HCT116 (cell line): Measurements from ENCODE around the gene C15orf39. TPM values are rescaled to one million over a fixed set of nuclear protein-coding genes. Genes with fewer than 3 reads are reported as not detected.

Experiments used
- ATAC-seq: fragments of 200-7000 bp; cut with Tn5 transposase; 2 replicates; pipeline ENCODE4 v1.9.1; 2020; ENCODE audit warnings: mild to moderate bottlenecking, moderate library complexity
- BruUV-seq: library from RNA; stranded (reverse); fragments of 400-500 nt; replicated peaks from 2 replicates; lab custom pipeline; 2021; lab: Mats Ljungman, UMichigan
- CTCF ChIA-PET: fragments of 300-600 bp; sonication (Branson Sonifier 250); formaldehyde crosslinking; loops from one replicate; lab custom pipeline; 2021; ENCODE audit warnings: antibody characterized with exemption; lab: Charles Lee
- POLR2A ChIA-PET: fragments of 300-600, 350-600 bp; sonication (Branson Sonifier 250); formaldehyde crosslinking; loops from one replicate; lab custom pipeline; 2021; ENCODE audit warnings: antibody characterized with exemption; lab: Charles Lee
- RAD21 ChIA-PET, 2 experiments: fragments of 300-600 bp; sonication (Branson Sonifier 250); formaldehyde crosslinking; loops; one replicate each; lab custom pipeline; 2023; ENCODE audit warnings: low total read pairs in 2 of 2; ENCODE audit not compliant: uncharacterized antibody in 2 of 2, unreplicated experiment in 2 of 2, low non-redundant PET in 1 of 2; lab: Charles Lee
- DNase-seq: peaks from one replicate; pipeline ENCODE4 v3.0.0-alpha.2; 2010; ENCODE audit warnings: low read depth, low spot score
- H2AFZ ChIP-seq: fragments of 200-600 bp; shearing (Covaris generic), sonication (generic); 2 replicates; pipeline ENCODE4 v1.6.1; 2017; ENCODE audit warnings: low read depth, mixed run types, mixed read lengths, antibody characterized with exemption, low read length; ENCODE audit not compliant: poor library complexity, severe bottlenecking
- H3K27ac ChIP-seq: 2 replicates; pipeline ENCODE4 v1.5.1; 2012; ENCODE audit warnings: low read depth, low read length
- H3K27me3 ChIP-seq: fragments of 200-600 bp; sonication (generic); 2 replicates; pipeline ENCODE4 v1.6.1; 2016; ENCODE audit warnings: mixed run types, low read length, mixed read lengths; ENCODE audit not compliant: insufficient read depth
- H3K36me3 ChIP-seq, 2 experiments: fragments of 200-500 bp in 1 of 2; fragments of 200-600 bp in 1 of 2; sonication (Bioruptor generic) in 1 of 2; sonication (generic) in 1 of 2; 2 replicates each; pipeline versions ENCODE4 v1.5.1 to v1.6.1; 2014 to 2016; ENCODE audit warnings: low read length in 2 of 2, inconsistent platforms in 1 of 2, mixed read lengths in 1 of 2, mixed run types in 1 of 2; ENCODE audit not compliant: insufficient read depth in 2 of 2, control insufficient read depth in 1 of 2
- H3K4me1 ChIP-seq, 2 experiments: fragments of 200-600 bp in 1 of 2; sonication (generic) in 1 of 2; 2 replicates each; pipeline versions ENCODE4 v1.5.1 to v1.6.1; 2012 to 2017; ENCODE audit warnings: low read length in 2 of 2, inconsistent platforms in 1 of 2, mild to moderate bottlenecking in 1 of 2, mixed read lengths in 1 of 2, mixed run types in 1 of 2, moderate library complexity in 1 of 2; ENCODE audit not compliant: insufficient read depth in 2 of 2, control insufficient read depth in 1 of 2
- H3K4me2 ChIP-seq: fragments of 200-600 bp; sonication (generic); 2 replicates; pipeline ENCODE4 v1.6.1; 2017; ENCODE audit warnings: mixed run types, low read length, mixed read lengths
- H3K4me3 ChIP-seq, 2 experiments: fragments of 200-600 bp in 1 of 2; sonication (generic) in 1 of 2; replicated peaks in 1 of 2; 2 replicates each; pipeline ENCODE4 v1.5.1; 2011 to 2016; ENCODE audit warnings: low read length in 2 of 2, control low read depth in 1 of 2, low read depth in 1 of 2, mild to moderate bottlenecking in 1 of 2, mixed read lengths in 1 of 2, mixed run types in 1 of 2
- H3K79me2 ChIP-seq: fragments of 200-600 bp; sonication (generic); 2 replicates; pipeline ENCODE4 v1.6.1; 2017; ENCODE audit warnings: mild to moderate bottlenecking, mixed run types, low read length, moderate library complexity, mixed read lengths; ENCODE audit not compliant: insufficient read depth
- H3K9ac ChIP-seq: fragments of 200-600 bp; sonication (generic); 2 replicates; pipeline ENCODE4 v1.6.1; 2016; ENCODE audit warnings: low read length, mixed read lengths
- H3K9me2 ChIP-seq: fragments of 200-600 bp; sonication (generic), shearing (Covaris generic); 2 replicates; pipeline ENCODE4 v1.6.1; 2017; ENCODE audit warnings: mixed run types, mild to moderate bottlenecking, moderate library complexity; ENCODE audit not compliant: insufficient read depth
- H3K9me3 ChIP-seq, 2 experiments: fragments of 200-500 bp in 1 of 2; fragments of 200-600 bp in 1 of 2; sonication (Bioruptor generic) in 1 of 2; sonication (generic) in 1 of 2; 2 replicates each; pipeline ENCODE4 v1.6.1; 2014 to 2017; ENCODE audit warnings: low read length in 2 of 2, mixed read lengths in 2 of 2, inconsistent platforms in 1 of 2, low read depth in 1 of 2, mild to moderate bottlenecking in 1 of 2, mixed run types in 1 of 2, moderate library complexity in 1 of 2; ENCODE audit not compliant: control insufficient read depth in 1 of 2, insufficient read depth in 1 of 2
- H4K20me1 ChIP-seq: fragments of 200-600 bp; sonication (generic), shearing (Covaris generic); 2 replicates; pipeline ENCODE4 v1.6.1; 2017; ENCODE audit warnings: mixed run types, mild to moderate bottlenecking, moderate library complexity; ENCODE audit not compliant: insufficient read depth
- CEBPB ChIP-seq: IDR thresholded peaks from 2 replicates; pipeline ENCODE4 v1.6.1; 2012; ENCODE audit warnings: low read depth
- ELF1 ChIP-seq: IDR thresholded peaks from 2 replicates; pipeline ENCODE4 v1.6.1; 2012; ENCODE audit warnings: low read depth, borderline replicate concordance
- FOSL1 ChIP-seq: IDR thresholded peaks from 2 replicates; pipeline ENCODE4 v1.6.1; 2012; ENCODE audit warnings: low read depth
- JUND ChIP-seq: IDR thresholded peaks from 2 replicates; pipeline ENCODE4 v1.6.1; 2012
- POLR2AphosphoS5 ChIP-seq: IDR thresholded peaks from 2 replicates; pipeline ENCODE4 v1.6.1; 2011; ENCODE audit warnings: mild to moderate bottlenecking, low read depth, low read length, moderate library complexity
- RAD21 ChIP-seq: IDR thresholded peaks from 2 replicates; pipeline ENCODE4 v1.6.1; 2012; ENCODE audit warnings: low read depth, mild to moderate bottlenecking
- SP1 ChIP-seq: IDR thresholded peaks from 2 replicates; pipeline ENCODE4 v1.6.1; 2012; ENCODE audit warnings: low read depth
- ZNF274 ChIP-seq: fragments of 200-500 bp; sonication (Bioruptor generic); IDR thresholded peaks from 2 replicates; pipeline ENCODE4 v1.6.1; 2014; ENCODE audit warnings: mild to moderate bottlenecking, low read depth, low read length, inconsistent platforms
- intact Hi-C: fragments of 100-400 bp; cut with micrococcal nuclease; formaldehyde crosslinking; loops from 2 replicates; pipeline ENCODE4 v1.10.0; 2022
- total RNA-seq: library from RNA; stranded (reverse); gene quantifications from one replicate; pipeline ENCODE4 v1.2.1, GENCODE V29; 2021; ENCODE audit not compliant: unreplicated experiment
- TF ChIP-seq, protein P1 (sequence below), 3 experiments: fragments of 200-600 bp in 1 of 3; sonication (generic) in 1 of 3; IDR thresholded peaks in 2 of 3; conservative IDR thresholded peaks in 1 of 3; 2 replicates each; pipeline ENCODE4 v1.5.1; 2012 to 2017; ENCODE audit warnings: low read depth in 2 of 3, low read length in 2 of 3, antibody characterized with exemption in 1 of 3, borderline replicate concordance in 1 of 3, control low read depth in 1 of 3, mild to moderate bottlenecking in 1 of 3, mixed read lengths in 1 of 3, mixed run types in 1 of 3, moderate library complexity in 1 of 3; ENCODE audit not compliant: insufficient read depth in 1 of 3
- TF ChIP-seq, protein P2 (sequence below): IDR thresholded peaks from 2 replicates; pipeline ENCODE4 v1.6.1; 2011; ENCODE audit warnings: mild to moderate bottlenecking, low read length, moderate library complexity; ENCODE audit not compliant: insufficient replicate concordance; ENCODE audit errors: extremely low read depth
- TF ChIP-seq, protein P3 (sequence below): IDR thresholded peaks from 2 replicates; pipeline ENCODE4 v1.6.1; 2012
- TF ChIP-seq, protein P4 (sequence below): IDR thresholded peaks from 2 replicates; pipeline ENCODE4 v1.6.1; 2012

C15orf39 gene
- total RNA-seq, 1 experiment from 2014 or later = 29.3 TPM

DNA sequence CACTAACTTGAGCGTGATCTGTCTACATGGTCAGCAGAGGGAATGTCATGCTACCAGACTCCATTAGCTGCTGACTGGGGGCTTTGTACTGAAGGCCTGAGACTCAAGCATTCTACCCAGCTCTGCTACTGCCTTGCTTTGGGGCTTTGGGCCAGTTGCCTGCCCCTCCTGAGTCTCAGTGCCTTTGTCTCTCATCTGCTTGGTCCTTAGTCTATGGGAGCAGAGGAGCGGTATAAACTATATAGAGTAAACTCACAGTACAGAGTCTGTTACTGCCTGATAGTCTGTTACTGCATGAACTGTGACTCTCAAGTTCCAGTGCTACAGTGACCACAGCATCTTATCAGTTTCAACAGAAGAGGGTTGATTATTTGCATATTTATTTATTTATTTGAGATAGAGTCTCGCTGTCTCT is 38.5 kb upstream of the C15orf39 start:
- Histone ChIP-seq H3K36me3 (no peaks in the 10 kb centered on the region), H3K27me3 (no peaks in the 10 kb centered on the region), H4K20me1 (no peaks in the 10 kb centered on the region), H3K9me2 (no peaks in the 10 kb centered on the region), H3K4me2 (no peak overlapping the region), H3K79me2 (no peaks in the 10 kb centered on the region), H2AFZ (no peak overlapping the region), H3K4me3 (no peak overlapping the region), H3K9me3 (no peaks in the 10 kb centered on the region), H3K4me1 (peaks cover 0 to 11% of the 10 kb centered on the region in 2 experiments; a peak in 2 of 4 replicates), H3K9ac (no peak overlapping the region), H3K27ac (no peak overlapping the region)
- ATAC-seq = no peak
- ChIA-PET CTCF (no interaction called here), RAD21 (no interaction called here), POLR2A (no interaction called here)
- no peak for TF ChIP-seq CEBPB
- TF ChIP-seq, protein P1, sequence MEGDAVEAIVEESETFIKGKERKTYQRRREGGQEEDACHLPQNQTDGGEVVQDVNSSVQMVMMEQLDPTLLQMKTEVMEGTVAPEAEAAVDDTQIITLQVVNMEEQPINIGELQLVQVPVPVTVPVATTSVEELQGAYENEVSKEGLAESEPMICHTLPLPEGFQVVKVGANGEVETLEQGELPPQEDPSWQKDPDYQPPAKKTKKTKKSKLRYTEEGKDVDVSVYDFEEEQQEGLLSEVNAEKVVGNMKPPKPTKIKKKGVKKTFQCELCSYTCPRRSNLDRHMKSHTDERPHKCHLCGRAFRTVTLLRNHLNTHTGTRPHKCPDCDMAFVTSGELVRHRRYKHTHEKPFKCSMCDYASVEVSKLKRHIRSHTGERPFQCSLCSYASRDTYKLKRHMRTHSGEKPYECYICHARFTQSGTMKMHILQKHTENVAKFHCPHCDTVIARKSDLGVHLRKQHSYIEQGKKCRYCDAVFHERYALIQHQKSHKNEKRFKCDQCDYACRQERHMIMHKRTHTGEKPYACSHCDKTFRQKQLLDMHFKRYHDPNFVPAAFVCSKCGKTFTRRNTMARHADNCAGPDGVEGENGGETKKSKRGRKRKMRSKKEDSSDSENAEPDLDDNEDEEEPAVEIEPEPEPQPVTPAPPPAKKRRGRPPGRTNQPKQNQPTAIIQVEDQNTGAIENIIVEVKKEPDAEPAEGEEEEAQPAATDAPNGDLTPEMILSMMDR (IDR thresholded peaks at IDR 0.05 in 2 of 3, conservative IDR thresholded peaks at IDR 0.05 in 1 of 3; ENCODE audit: borderline replicate concordance in 1 of 3, insufficient read depth in 1 of 3, low read depth in 2 of 3, low read length in 2 of 3) = no peak
- no peak for TF ChIP-seq ZNF274
- no peak for TF ChIP-seq FOSL1
- TF ChIP-seq, protein P2, sequence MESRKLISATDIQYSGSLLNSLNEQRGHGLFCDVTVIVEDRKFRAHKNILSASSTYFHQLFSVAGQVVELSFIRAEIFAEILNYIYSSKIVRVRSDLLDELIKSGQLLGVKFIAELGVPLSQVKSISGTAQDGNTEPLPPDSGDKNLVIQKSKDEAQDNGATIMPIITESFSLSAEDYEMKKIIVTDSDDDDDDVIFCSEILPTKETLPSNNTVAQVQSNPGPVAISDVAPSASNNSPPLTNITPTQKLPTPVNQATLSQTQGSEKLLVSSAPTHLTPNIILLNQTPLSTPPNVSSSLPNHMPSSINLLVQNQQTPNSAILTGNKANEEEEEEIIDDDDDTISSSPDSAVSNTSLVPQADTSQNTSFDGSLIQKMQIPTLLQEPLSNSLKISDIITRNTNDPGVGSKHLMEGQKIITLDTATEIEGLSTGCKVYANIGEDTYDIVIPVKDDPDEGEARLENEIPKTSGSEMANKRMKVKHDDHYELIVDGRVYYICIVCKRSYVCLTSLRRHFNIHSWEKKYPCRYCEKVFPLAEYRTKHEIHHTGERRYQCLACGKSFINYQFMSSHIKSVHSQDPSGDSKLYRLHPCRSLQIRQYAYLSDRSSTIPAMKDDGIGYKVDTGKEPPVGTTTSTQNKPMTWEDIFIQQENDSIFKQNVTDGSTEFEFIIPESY = no peak
- TF ChIP-seq ELF1 = no peak
- no peak for TF ChIP-seq RAD21
- TF ChIP-seq POLR2AphosphoS5 = no peak
- TF ChIP-seq JUND = no peak
- TF ChIP-seq, protein P3, sequence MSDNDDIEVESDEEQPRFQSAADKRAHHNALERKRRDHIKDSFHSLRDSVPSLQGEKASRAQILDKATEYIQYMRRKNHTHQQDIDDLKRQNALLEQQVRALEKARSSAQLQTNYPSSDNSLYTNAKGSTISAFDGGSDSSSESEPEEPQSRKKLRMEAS = no peak
- no peak for TF ChIP-seq SP1
- TF ChIP-seq, protein P4, sequence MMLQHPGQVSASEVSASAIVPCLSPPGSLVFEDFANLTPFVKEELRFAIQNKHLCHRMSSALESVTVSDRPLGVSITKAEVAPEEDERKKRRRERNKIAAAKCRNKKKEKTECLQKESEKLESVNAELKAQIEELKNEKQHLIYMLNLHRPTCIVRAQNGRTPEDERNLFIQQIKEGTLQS = no peak
- BruUV-seq = no TSS peak
- DNase-seq = no peak
- intact Hi-C loops = no loop called here
